GM12892 (cell line): ENCODE measurements around the gene ABCC2.

Experiments used
- POLR2A ChIP-seq: IDR thresholded peaks from 2 replicates; pipeline ENCODE4 v1.6.1; 2011; ENCODE audit warnings: low read depth, low read length, control low read depth
- POLR2AphosphoS5 ChIP-seq: IDR thresholded peaks from 2 replicates; pipeline ENCODE4 v1.6.1; 2011; ENCODE audit warnings: low read depth, low read length, control low read depth
- TAF1 ChIP-seq: IDR thresholded peaks from 2 replicates; pipeline ENCODE4 v1.6.1; 2011; ENCODE audit warnings: low read depth, mild to moderate bottlenecking, control low read depth, low read length, borderline replicate concordance

DNA sequence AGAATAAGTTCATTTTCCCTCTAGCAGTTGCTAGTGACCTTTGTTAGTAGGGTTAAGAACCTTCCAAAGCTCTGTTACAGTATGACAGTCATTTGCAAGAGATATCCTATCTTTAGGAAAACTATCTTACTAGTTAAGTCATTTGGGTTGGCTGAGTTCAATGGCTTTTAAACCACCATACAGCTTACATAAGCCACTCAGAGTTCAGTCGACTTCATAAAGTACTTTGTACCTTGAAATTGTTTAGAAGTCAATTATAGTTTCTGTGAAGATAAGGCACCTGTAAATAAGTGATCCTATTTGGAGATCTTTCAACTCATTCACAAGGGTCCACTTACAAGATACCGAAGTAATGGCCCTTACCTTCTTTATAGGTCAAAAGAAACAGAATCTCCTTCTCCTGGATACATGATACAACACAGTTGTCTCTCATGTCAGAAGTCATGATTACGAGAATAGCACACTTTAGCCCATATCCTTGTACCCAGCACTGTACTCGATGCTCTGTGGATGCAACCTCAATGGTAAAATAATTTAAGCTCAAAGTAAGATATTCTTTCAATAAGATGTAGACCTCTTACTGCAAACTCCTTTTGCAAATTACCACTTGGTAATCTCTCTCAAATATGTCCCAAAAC lies 11.9 kb upstream of the ABCC2 start:
- TF ChIP-seq POLR2A (no peak), POLR2AphosphoS5 (no peak), TAF1 (no peak)
